CD4-positive, alpha-beta memory T cell (primary cell): ENCODE data around the gene GALNT7. TPM values are rescaled to one million over a fixed set of nuclear protein-coding genes. Genes with fewer than 3 reads are reported as not detected.

Experiments
- CTCF ChIA-PET: fragments of 350-600 bp; sonication (Branson Sonifier 250); formaldehyde crosslinking; loops from one replicate; lab custom pipeline; 2021; ENCODE audit warnings: inconsistent platforms; ENCODE audit not compliant: partially characterized antibody; lab: Charles Lee
- POLR2A ChIA-PET: fragments of 350-600 bp; sonication (Branson Sonifier 250); formaldehyde crosslinking; loops from one replicate; lab custom pipeline; 2021; ENCODE audit not compliant: partially characterized antibody; lab: Charles Lee
- DNase-seq, 5 donors: peaks; one replicate each; pipeline versions ENCODE4 v3.0.0 to v3.0.0-alpha.2; 2020 to 2022; ENCODE audit warnings: mixed read lengths in 1 of 5
- H3K27ac ChIP-seq: one replicate; pipeline ENCODE4 v1.7.0; 2013; ENCODE audit warnings: low read depth, low read length
- H3K27me3 ChIP-seq: 2 replicates; pipeline ENCODE4 v1.7.0; 2013; ENCODE audit warnings: mild to moderate bottlenecking, low read length, moderate library complexity; ENCODE audit not compliant: insufficient read depth
- H3K36me3 ChIP-seq: 2 replicates; pipeline ENCODE4 v1.7.0; 2013; ENCODE audit warnings: mild to moderate bottlenecking, low read length, moderate library complexity; ENCODE audit not compliant: insufficient read depth
- H3K4me1 ChIP-seq: 2 replicates; pipeline ENCODE4 v1.7.0; 2013; ENCODE audit warnings: mild to moderate bottlenecking, low read length, moderate library complexity; ENCODE audit not compliant: insufficient read depth
- H3K4me3 ChIP-seq, 2 donors: one replicate each; pipeline ENCODE4 v1.7.0; 2013; ENCODE audit warnings: low read length in 2 of 2, mild to moderate bottlenecking in 1 of 2
- H3K9me3 ChIP-seq, 2 donors: one replicate each; pipeline ENCODE4 v1.7.0; 2013; ENCODE audit warnings: low read length in 2 of 2, control low read depth in 1 of 2; ENCODE audit not compliant: control insufficient read depth in 1 of 2
- H3K27ac Mint-ChIP-seq, 7 donors: one replicate each; pipeline ENCODE4 v1.8.0; 2020 to 2021; ENCODE audit warnings: mixed read lengths in 7 of 7, mild to moderate bottlenecking in 6 of 7, inconsistent platforms in 3 of 7, moderate library complexity in 3 of 7
- H3K27me3 Mint-ChIP-seq, 2 donors: one replicate each; pipeline ENCODE4 v1.8.0; 2020 to 2021; ENCODE audit warnings: mixed read lengths in 2 of 2
- H3K36me3 Mint-ChIP-seq, 2 donors: one replicate each; pipeline ENCODE4 v1.8.0; 2020 to 2021; ENCODE audit warnings: mixed read lengths in 2 of 2, inconsistent platforms in 1 of 2, mild to moderate bottlenecking in 1 of 2
- H3K4me1 Mint-ChIP-seq, 4 donors: one replicate each; pipeline ENCODE4 v1.8.0; 2020 to 2021; ENCODE audit warnings: mixed read lengths in 4 of 4, mild to moderate bottlenecking in 1 of 4
- H3K4me3 Mint-ChIP-seq, 8 donors: one replicate each; pipeline ENCODE4 v1.8.0; 2020 to 2021; ENCODE audit warnings: mixed read lengths in 8 of 8, mild to moderate bottlenecking in 7 of 8, moderate library complexity in 6 of 8, inconsistent platforms in 3 of 8
- H3K9me3 Mint-ChIP-seq, 8 donors: one replicate each; pipeline ENCODE4 v1.8.0; 2020 to 2021; ENCODE audit warnings: mixed read lengths in 8 of 8, mild to moderate bottlenecking in 5 of 8, inconsistent platforms in 3 of 8, moderate library complexity in 1 of 8
- intact Hi-C: fragments of 100-400 bp; cut with micrococcal nuclease; formaldehyde crosslinking; loops from one replicate; pipeline ENCODE4 v1.15.1; 2023
- microRNA-seq: library from miRNA; unstranded; fragments of <30 nt; microRNA quantifications from one replicate; pipeline ENCODE4 v1.2.0, GENCODE V29; 2021; ENCODE audit warnings: borderline replicate concordance, borderline number of aligned reads, borderline microRNAs expressed, mixed read lengths
- polyA plus RNA-seq, 2 donors: library from polyadenylated mRNA; unstranded; fragments of 300-500 nt; fragmentation: Illumina TruSeq; gene quantifications; one replicate each; pipeline ENCODE4 v1.2.3, GENCODE V29; 2021
- total RNA-seq, 2 experiments: library from RNA; stranded (reverse); gene quantifications; one replicate each; pipeline ENCODE4 v1.2.3, GENCODE V29; 2021

The GALNT7 gene
- total and polyA plus RNA-seq, 4 experiments from 2014 or later: 12.6 to 26.3 (median 22.3) TPM

DNA sequence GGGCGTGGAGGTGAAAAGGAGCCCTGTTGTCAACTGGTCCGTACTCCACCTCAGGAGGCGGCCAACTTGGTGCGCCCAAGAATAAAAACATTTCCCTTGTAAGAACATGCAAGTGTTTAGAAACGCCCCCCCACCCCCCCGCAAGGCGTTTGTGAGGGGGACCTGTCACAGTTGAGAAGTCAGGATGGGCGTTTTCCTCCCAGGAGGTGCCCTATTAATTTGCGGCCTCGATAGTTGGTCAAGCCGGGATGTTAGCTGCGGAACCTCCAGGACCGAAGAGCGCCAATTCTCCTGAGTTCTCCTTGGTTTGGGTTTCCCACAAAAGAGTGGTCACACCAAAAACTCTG, 201.5 kb downstream of the GALNT7 start:
- CTCF ChIA-PET: interaction anchor here (1.1 to 8.9 kb wide), 6 partner anchors 11 to 193 kb away, joined by 3 to 72 read pairs (median 6); partner anchors contain the start of gene HMGB2
- Histone ChIP-seq H3K36me3 (no peaks in the 10 kb centered on the region), H3K4me3 (peak overlapping the region; percentile 93 to 95), H3K27me3 (no peaks in the 10 kb centered on the region), H3K9me3 (no peaks in the 10 kb centered on the region), H3K4me1 (peaks cover 52% of the 10 kb centered on the region), H3K27ac (peak overlapping the region; percentile 68)
- POLR2A ChIA-PET: interaction anchor here (0.5 to 7.7 kb wide), 14 partner anchors 11 to 913 kb away, joined by 3 to 375 read pairs (median 5); partner anchors contain the start of genes CEP44, FBXO8, GALNT7 and HMGB2
- DNase-seq: peak in 1 of 5 donors; percentile 86
- no peaks in the 10 kb centered on the region for H3K27me3 Mint-ChIP-seq
- peak overlapping the region; percentile 87 to 100 (median 99) for H3K4me3 Mint-ChIP-seq
- intact Hi-C loops: loop anchor here (1.0 to 5.0 kb wide), 4 partner anchors 36 to 913 kb away; partner anchors contain the start of genes CEP44, FBXO8 and HMGB2
- H3K4me1 Mint-ChIP-seq: peaks cover 20 to 47% (median 35%) of the 10 kb centered on the region in 4 donors
- H3K9me3 Mint-ChIP-seq: no peaks in the 10 kb centered on the region
- H3K27ac Mint-ChIP-seq: peak overlapping the region; percentile 81 to 97 (median 96)
- peaks cover 0 to 13% of the 10 kb centered on the region in 2 donors for H3K36me3 Mint-ChIP-seq

DNA sequence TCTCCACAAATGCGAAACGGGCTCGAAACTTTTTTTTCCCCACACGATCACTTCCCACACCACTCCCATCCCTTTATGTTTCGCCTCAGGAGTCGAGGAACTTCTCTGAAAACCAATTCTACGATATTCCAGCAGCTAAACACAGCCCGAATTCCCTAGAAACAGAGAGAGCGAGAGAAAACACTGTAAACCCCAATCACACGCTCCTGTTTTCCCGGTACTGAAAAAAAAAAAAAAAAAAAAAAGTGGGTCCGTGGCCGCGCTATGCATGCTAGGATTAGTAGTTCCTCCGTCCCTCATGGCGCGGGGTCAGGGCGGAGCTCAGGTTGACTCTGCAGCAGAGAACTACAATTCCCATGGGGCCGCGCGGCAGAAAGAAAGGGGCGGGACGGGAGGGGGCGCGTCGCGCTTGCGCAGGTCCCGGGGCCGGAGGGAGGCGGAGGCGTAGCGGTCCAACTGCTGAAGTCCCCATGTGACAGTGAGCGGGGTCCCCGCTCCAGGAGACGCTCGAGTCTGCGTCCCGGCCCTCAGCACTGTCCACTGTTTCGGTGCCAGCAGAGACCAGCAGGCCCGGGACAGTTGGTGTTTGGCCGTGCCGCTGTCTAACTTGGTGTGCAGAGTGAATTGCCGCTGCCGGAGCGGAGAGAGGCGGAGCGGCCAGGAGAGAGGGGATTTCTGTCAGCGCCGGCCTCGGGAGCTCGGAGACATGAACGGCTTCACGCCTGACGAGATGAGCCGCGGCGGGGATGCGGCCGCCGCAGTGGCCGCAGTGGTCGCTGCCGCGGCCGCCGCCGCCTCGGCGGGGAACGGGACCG, 202.1 kb downstream of the GALNT7 start, which contains the start of gene SAP30:
Gene SAP30 (plus strand): TSS at position 478 of the 815 bp plus-strand sequence. CDS start 229 bp downstream, at position 707.
- H3K9me3 ChIP-seq: no peaks in the 10 kb centered on the region
- H3K27ac Mint-ChIP-seq: peak within 1 kb of the TSS; percentile 81 to 97 (median 96)
- H3K36me3 Mint-ChIP-seq: peaks cover 0 to 13% of the 10 kb centered on the region in 2 donors
- H3K27me3 Mint-ChIP-seq: no peaks in the 10 kb centered on the region
- POLR2A ChIA-PET: interaction anchor here (0.5 to 7.7 kb wide), 14 partner anchors 11 to 913 kb away, joined by 3 to 375 read pairs (median 5); partner anchors contain the start of genes CEP44, FBXO8, GALNT7 and HMGB2
- peak within 1 kb of the TSS; percentile 93 to 95 for H3K4me3 ChIP-seq
- peaks cover 47% of the 10 kb centered on the region for H3K4me1 ChIP-seq
- no peaks in the 10 kb centered on the region for H3K36me3 ChIP-seq
- no peaks in the 10 kb centered on the region for H3K27me3 ChIP-seq
- DNase-seq: peak; percentile 90 to 98 (median 94)
- no peaks in the 10 kb centered on the region for H3K9me3 Mint-ChIP-seq
- peaks cover 14 to 41% (median 29%) of the 10 kb centered on the region in 4 donors for H3K4me1 Mint-ChIP-seq
- H3K27ac ChIP-seq: peak within 1 kb of the TSS; percentile 68
- intact Hi-C loops: loop anchor here (1.0 to 5.0 kb wide), 4 partner anchors 36 to 913 kb away; partner anchors contain the start of genes CEP44, FBXO8 and HMGB2
- CTCF ChIA-PET: interaction anchor here (2.2 to 8.9 kb wide), 3 partner anchors 38 to 52 kb away, joined by 8 to 72 read pairs (median 26); partner anchors contain the start of gene HMGB2
- H3K4me3 Mint-ChIP-seq: peak within 1 kb of the TSS; percentile 98 to 100 (median 99)

DNA sequence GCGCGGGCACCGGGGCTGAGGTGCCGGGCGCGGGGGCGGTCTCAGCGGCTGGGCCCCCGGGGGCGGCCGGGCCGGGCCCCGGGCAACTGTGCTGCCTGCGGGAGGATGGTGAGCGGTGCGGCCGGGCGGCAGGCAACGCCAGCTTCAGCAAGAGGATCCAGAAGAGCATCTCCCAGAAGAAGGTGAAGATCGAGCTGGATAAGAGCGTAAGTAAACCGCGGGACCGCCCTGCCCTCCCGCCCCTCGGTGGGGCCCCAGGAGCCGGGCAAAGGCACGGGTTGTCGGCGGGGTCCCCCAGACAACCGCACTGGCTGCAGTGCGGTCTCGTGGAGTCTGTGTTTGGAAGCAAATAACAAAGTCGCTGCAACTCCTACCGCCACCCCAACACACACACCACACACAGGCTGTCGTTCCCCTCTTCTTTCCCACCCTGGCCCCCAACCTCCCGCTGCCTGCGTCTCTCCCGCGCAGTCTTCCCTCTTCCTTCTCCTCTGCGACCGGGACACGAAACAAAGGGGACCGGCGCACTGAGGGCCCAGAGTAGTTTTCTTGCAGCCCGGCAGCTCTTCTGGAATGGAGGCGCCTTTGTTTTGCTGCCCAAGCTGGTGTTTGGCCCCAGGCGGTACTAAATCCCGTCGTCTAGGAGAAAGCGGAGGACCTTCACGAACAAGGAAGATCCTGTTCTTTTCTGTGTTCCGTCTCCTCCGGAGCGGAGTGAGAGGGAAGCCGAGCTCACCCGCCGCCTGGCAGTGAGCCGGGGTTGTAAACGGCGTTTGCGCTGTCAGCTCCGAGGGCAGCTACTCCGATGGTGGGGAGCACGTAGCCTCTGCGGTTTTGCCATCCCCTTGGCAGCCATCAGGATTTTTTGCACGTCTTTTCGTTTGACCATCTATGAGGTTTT, 202.9 kb downstream of the GALNT7 start:
- ChIA-PET CTCF (interaction anchor here (0.8 to 8.9 kb wide), 7 partner anchors 14 to 70 kb away, joined by 3 to 72 read pairs (median 4); partner anchors contain the start of gene HMGB2), POLR2A (interaction anchor here (0.7 to 7.7 kb wide), 8 partner anchors 26 to 912 kb away, joined by 3 to 375 read pairs (median 8); partner anchors contain the start of genes CEP44, FBXO8, GALNT7 and HMGB2)
- H3K9me3 Mint-ChIP-seq: no peaks in the 10 kb centered on the region
- peaks cover 11 to 38% (median 25%) of the 10 kb centered on the region in 4 donors for H3K4me1 Mint-ChIP-seq
- Histone ChIP-seq H3K9me3 (no peaks in the 10 kb centered on the region), H3K27me3 (no peaks in the 10 kb centered on the region), H3K27ac (peak overlapping the region; percentile 68), H3K4me1 (peaks cover 39% of the 10 kb centered on the region), H3K4me3 (peak overlapping the region; percentile 34 to 95), H3K36me3 (no peaks in the 10 kb centered on the region)
- peak; percentile 40 to 62 (median 48) for DNase-seq
- H3K27me3 Mint-ChIP-seq: no peaks in the 10 kb centered on the region
- peaks cover 0 to 13% of the 10 kb centered on the region in 2 donors for H3K36me3 Mint-ChIP-seq
- H3K27ac Mint-ChIP-seq: peak overlapping the region; percentile 81 to 95 (median 89)
- intact Hi-C loops: loop anchor here (2.0 to 5.0 kb wide), 2 partner anchors 46 to 123 kb away; no protein-coding TSS in a partner anchor
- H3K4me3 Mint-ChIP-seq: peak overlapping the region; percentile 93 to 99 (median 95)

Small RNA genes within 50 kb of the gene (microRNA-seq; reads per million reads assigned to microRNA genes)
- gene MIR548T: not detected

Other genes starting within 250 kb of the GALNT7 start
- 100 to 1,000 TPM; 110 to 116 TPM for gene HMGB2, start 165.5 kb downstream of the GALNT7 start, total RNA-seq
- gene HMGB2, start 165.5 kb downstream of the GALNT7 start, polyA plus RNA-seq: 100 to 1,000 TPM; 197 to 255 TPM
- 1 to 10 TPM; 5.6 to 7.0 TPM for gene SAP30, start 202.1 kb downstream of the GALNT7 start, total RNA-seq
- 1 to 10 TPM; 5.8 to 7.1 TPM for gene SAP30, start 202.1 kb downstream of the GALNT7 start, polyA plus RNA-seq
- gene SCRG1, start 230.3 kb downstream of the GALNT7 start, total RNA-seq: not detected
- gene SCRG1, start 230.3 kb downstream of the GALNT7 start, polyA plus RNA-seq: under 1 TPM in 1 of 2 donors, not detected in 1; 0.16 TPM